Lung (tissue), 12 donors: ENCODE data around the gene BTBD1. TPM values are rescaled to one million over a fixed set of nuclear protein-coding genes. Genes with fewer than 3 reads are reported as not detected.
"Not testable (repeated sequence)": the region's sequence is repeated elsewhere in the genome, so short reads cannot be mapped to it uniquely, and the experiment has no call there.

Source experiments
- ATAC-seq: fragments of 200-7000 bp; cut with Tn5 transposase; one replicate; pipeline ENCODE4 v1.9.1; 2020; ENCODE audit warnings: moderate number of reproducible peaks; ENCODE audit not compliant: insufficient read depth, low FRiP score
- DNase-seq, 3 donors: peaks; one replicate each; pipeline ENCODE4 v3.0.0-alpha.2; 2013 to 2017
- H3K27ac ChIP-seq, 2 donors: one replicate each; pipeline ENCODE4 v1.5.1; 2013; ENCODE audit warnings: mild to moderate bottlenecking in 2 of 2, moderate library complexity in 2 of 2, control low read depth in 1 of 2, inconsistent platforms in 1 of 2, low read depth in 1 of 2, low read length in 1 of 2
- H3K27me3 ChIP-seq, 3 donors: one replicate each; pipeline ENCODE4 v1.5.1; 2013; ENCODE audit warnings: low read length in 2 of 3; ENCODE audit not compliant: control insufficient read depth in 3 of 3, insufficient read depth in 3 of 3
- H3K36me3 ChIP-seq, 4 donors: one replicate each; pipeline ENCODE4 v1.5.1; 2013; ENCODE audit warnings: low read length in 4 of 4, mild to moderate bottlenecking in 1 of 4, moderate library complexity in 1 of 4; ENCODE audit not compliant: control insufficient read depth in 4 of 4, insufficient read depth in 4 of 4
- H3K4me1 ChIP-seq, 5 donors: one replicate each; pipeline ENCODE4 v1.5.1; 2013; ENCODE audit warnings: low read length in 5 of 5, mild to moderate bottlenecking in 2 of 5, moderate library complexity in 1 of 5; ENCODE audit not compliant: control insufficient read depth in 5 of 5, insufficient read depth in 5 of 5
- H3K4me3 ChIP-seq: one replicate; pipeline ENCODE4 v1.5.1; 2013; ENCODE audit warnings: mild to moderate bottlenecking, control low read depth, moderate library complexity
- H3K9ac ChIP-seq, 2 donors: one replicate each; pipeline ENCODE4 v1.5.1; 2013; ENCODE audit warnings: low read length in 2 of 2, control low read depth in 1 of 2; ENCODE audit not compliant: insufficient read depth in 1 of 2
- H3K9me3 ChIP-seq, 4 donors: one replicate each; pipeline ENCODE4 v1.5.1; 2013; ENCODE audit warnings: low read length in 3 of 4, mild to moderate bottlenecking in 1 of 4, moderate library complexity in 1 of 4; ENCODE audit not compliant: control insufficient read depth in 4 of 4, insufficient read depth in 3 of 4
- CTCF ChIP-seq: IDR thresholded peaks from 2 replicates; pipeline ENCODE4 v1.5.1; 2012; ENCODE audit warnings: mild to moderate bottlenecking; ENCODE audit errors: control extremely low read depth, extremely low read depth
- WGBS, 2 donors: extraction: QIAGEN DNeasy Blood & Tissue Kit; methylation state at CpG; one replicate each; pipeline ENCODE4 v1.1.7; 2013; 5-methylcytosine and 5-hydroxymethylcytosine counted together
- polyA plus RNA-seq, 2 donors: library from polyadenylated mRNA; stranded (reverse); fragments of 200-250 nt; gene quantifications; one replicate each; pipeline ENCODE4 v1.2.1, GENCODE V29; 2013
- total RNA-seq, 2 donors: library from RNA; depleted of rRNA in 1 of 2; stranded (reverse); fragments of >200 nt in 1 of 2; gene quantifications; one replicate each; pipeline ENCODE4 v1.2.1, GENCODE V29; 2014 to 2021
- donor health status: control.
- donor health status: control.
- donor health status: Bipolar disorder and iron deficiency.
- donor health status: healthy.
- donor health status: DM: yes; HTN: yes; CAD: no.

The BTBD1 gene
- total and polyA plus RNA-seq, 4 donors = 10.7 to 71.0 (median 37.0) TPM

- DNase-seq (no peak), ATAC-seq (no peak)
- H3K9ac ChIP-seq = no peak overlapping the region
- H3K9me3 ChIP-seq = no peaks in the 10 kb centered on the region
- 51 to 80% methylated on average over 3 of the region's 3 CpGs for WGBS, 2 donors
- H3K4me1 ChIP-seq = peaks cover 0 to 7% (median 0%) of the 10 kb centered on the region in 5 donors
- H3K27me3 ChIP-seq = no peaks in the 10 kb centered on the region
- TF ChIP-seq CTCF = no peak
- no peak overlapping the region for H3K4me3 ChIP-seq
- H3K27ac ChIP-seq = peak overlapping the region; percentile 7 to 52
- peaks cover 12 to 22% (median 17%) of the 10 kb centered on the region in 4 donors for H3K36me3 ChIP-seq
Measured at GRCh38 chr15:83046558-83047127, 20.4 kb downstream of the BTBD1 start.

- DNase-seq = no peak
- Histone ChIP-seq H3K4me1 (peaks cover 0 to 7% (median 0%) of the 10 kb centered on the region in 5 donors), H3K9ac (no peak overlapping the region), H3K9me3 (no peaks in the 10 kb centered on the region), H3K36me3 (peaks cover 22 to 30% (median 25%) of the 10 kb centered on the region in 4 donors), H3K27ac (no peak overlapping the region), H3K4me3 (no peak overlapping the region), H3K27me3 (no peaks in the 10 kb centered on the region)
- TF ChIP-seq CTCF = no peak
- ATAC-seq = no peak
- WGBS, 2 donors = 95 to 98% methylated on average over 12 of the region's 12 CpGs
Measured at GRCh38 chr15:83044156-83044555, 22.9 kb downstream of the BTBD1 start.

GRCh38 chr15:83039206-83039605 lies 27.8 kb downstream of the BTBD1 start:
- H3K27me3 ChIP-seq = no peaks in the 10 kb centered on the region
- no peak for DNase-seq
- H3K27ac ChIP-seq = no peak overlapping the region
- H3K9me3 ChIP-seq = peaks cover 0 to 3% (median 1%) of the 10 kb centered on the region in 4 donors
- H3K36me3 ChIP-seq = peaks cover 9 to 23% (median 17%) of the 10 kb centered on the region in 4 donors
- TF ChIP-seq CTCF = no peak
- no peak overlapping the region for H3K9ac ChIP-seq
- no peak for ATAC-seq
- 54 to 58% methylated on average over 1 of the region's 1 CpG for WGBS, 2 donors
- H3K4me3 ChIP-seq = no peak overlapping the region
- no peaks in the 10 kb centered on the region for H3K4me1 ChIP-seq

- WGBS, 2 donors = 94 to 96% methylated on average over 6 of the region's 6 CpGs
- H3K36me3 ChIP-seq = peaks cover 9 to 18% (median 13%) of the 10 kb centered on the region in 4 donors
- no peak overlapping the region for H3K27ac ChIP-seq
- H3K9me3 ChIP-seq = peaks cover 0 to 3% (median 1%) of the 10 kb centered on the region in 4 donors
- no peak for ATAC-seq
- H3K4me3 ChIP-seq = no peak overlapping the region
- H3K27me3 ChIP-seq = no peaks in the 10 kb centered on the region
- H3K9ac ChIP-seq = no peak overlapping the region
- DNase-seq = no peak
- no peak for TF ChIP-seq CTCF
- H3K4me1 ChIP-seq = no peaks in the 10 kb centered on the region
Measured at GRCh38 chr15:83036253-83036652, 30.8 kb downstream of the BTBD1 start.

GRCh38 chr15:83031234-83031633 lies 35.8 kb downstream of the BTBD1 start:
- H3K36me3 ChIP-seq = peaks cover 10 to 12% (median 11%) of the 10 kb centered on the region in 4 donors
- not testable (repeated sequence) for ATAC-seq, H3K9me3 ChIP-seq, H3K27ac ChIP-seq, H3K4me3 ChIP-seq, H3K9ac ChIP-seq, H3K27me3 ChIP-seq, H3K4me1 ChIP-seq, DNase-seq
- 97 to 98% methylated on average over 6 of the region's 6 CpGs for WGBS, 2 donors
